Natural killer cell treated with Interleukin-12 subunit alpha and Interleukin-12 subunit beta and Interleukin-15 and Interleukin-18, amount 100 ng/mL, for 72 hours (primary cell): ENCODE results near the gene PRR13. TPM values are rescaled to one million over a fixed set of nuclear protein-coding genes. Genes with fewer than 3 reads are reported as not detected.

Source experiments
- total RNA-seq, 2 donors: library from RNA; stranded (reverse); gene quantifications; one replicate each; pipeline ENCODE4 v1.2.3, GENCODE V29; 2022

PRR13 gene
- total RNA-seq, 2 donors from 2014 or later = 206 to 353 TPM

Other genes starting within 250 kb of the PRR13 start
- 10 to 100 TPM; 53.0 to 81.0 TPM for gene ITGB7, start 234.5 kb upstream of the PRR13 start, total RNA-seq
- gene RARG, start 209.5 kb upstream of the PRR13 start, total RNA-seq = 10 to 100 TPM in 1 of 2 donors, 1 to 10 TPM in 1; 5.8 to 13.3 TPM
- gene ESPL1, start 173.4 kb upstream of the PRR13 start, total RNA-seq = 100 to 1,000 TPM in 1 of 2 donors, 10 to 100 TPM in 1; 35.2 to 127 TPM
- gene PFDN5, start 146.2 kb upstream of the PRR13 start, total RNA-seq = 100 to 1,000 TPM; 199 to 233 TPM
- gene MYG1, start 142.0 kb upstream of the PRR13 start, total RNA-seq = 10 to 100 TPM; 55.8 to 72.9 TPM
- gene AAAS, start 120.1 kb upstream of the PRR13 start, total RNA-seq = 10 to 100 TPM; 56.7 to 96.2 TPM
- gene SP7, start 105.4 kb upstream of the PRR13 start, total RNA-seq = not detected
- gene SP1, start 61.6 kb upstream of the PRR13 start, total RNA-seq = 10 to 100 TPM; 56.8 to 68.1 TPM
- gene AMHR2, start 17.9 kb upstream of the PRR13 start, total RNA-seq = not detected
- 100 to 1,000 TPM; 641 to 747 TPM for gene PCBP2, start 10.4 kb downstream of the PRR13 start, total RNA-seq
- gene MAP3K12, start 57.7 kb downstream of the PRR13 start, total RNA-seq = 10 to 100 TPM; 13.1 to 13.3 TPM
- 10 to 100 TPM; 33.8 to 56.7 TPM for gene TARBP2, start 59.5 kb downstream of the PRR13 start, total RNA-seq
- 1 to 10 TPM in 1 of 2 donors, not detected in 1; 1.9 TPM for gene NPFF, start 65.8 kb downstream of the PRR13 start, total RNA-seq
- 10 to 100 TPM; 36.4 to 39.4 TPM for gene ATF7, start 184.6 kb downstream of the PRR13 start, total RNA-seq
- gene ATP5MC2, start 234.3 kb downstream of the PRR13 start, total RNA-seq = 100 to 1,000 TPM; 221 to 334 TPM